Right lobe of liver (tissue), 4 donors: ENCODE measurements around the gene RPS21.

Experiments
- CTCF ChIP-seq, 4 donors: fragments of 200-600 bp in 3 of 4; fragments of 450-650 bp in 1 of 4; IDR thresholded peaks; one replicate each; pipeline versions ENCODE4 v1.5.1 to v1.8.0; 2016 to 2022; ENCODE audit warnings: antibody characterized with exemption in 4 of 4, mild to moderate bottlenecking in 2 of 4
- POLR2A ChIP-seq: fragments of 450-650 bp; IDR thresholded peaks from one replicate; pipeline ENCODE4 v1.6.1; 2017; ENCODE audit warnings: antibody characterized with exemption, mild to moderate bottlenecking
- donor health status: DM: no; HTN: no; CAD: no.
- donor health status: DM: no; HTN: no; CAD: no.
- donor health status: DM: no; HTN: yes; CAD: no.

- no peak for TF ChIP-seq CTCF (IDR thresholded peaks at IDR 0.05)
- TF ChIP-seq POLR2A, result no peak
These were observed 23.6 kb upstream of the RPS21 start for GRCh38 chr20:62362991-62363919.
